SKM-1 treated with dmso at 0.1 percent for 144 hours (cell line): ENCODE results near the gene RASL10A.

Experiments used
- DNase-seq: peaks from one replicate; lab custom pipeline; 2025; ENCODE audit not compliant: unreplicated experiment; lab: John Stamatoyannopoulos, UW

Gene RASL10A

DNA sequence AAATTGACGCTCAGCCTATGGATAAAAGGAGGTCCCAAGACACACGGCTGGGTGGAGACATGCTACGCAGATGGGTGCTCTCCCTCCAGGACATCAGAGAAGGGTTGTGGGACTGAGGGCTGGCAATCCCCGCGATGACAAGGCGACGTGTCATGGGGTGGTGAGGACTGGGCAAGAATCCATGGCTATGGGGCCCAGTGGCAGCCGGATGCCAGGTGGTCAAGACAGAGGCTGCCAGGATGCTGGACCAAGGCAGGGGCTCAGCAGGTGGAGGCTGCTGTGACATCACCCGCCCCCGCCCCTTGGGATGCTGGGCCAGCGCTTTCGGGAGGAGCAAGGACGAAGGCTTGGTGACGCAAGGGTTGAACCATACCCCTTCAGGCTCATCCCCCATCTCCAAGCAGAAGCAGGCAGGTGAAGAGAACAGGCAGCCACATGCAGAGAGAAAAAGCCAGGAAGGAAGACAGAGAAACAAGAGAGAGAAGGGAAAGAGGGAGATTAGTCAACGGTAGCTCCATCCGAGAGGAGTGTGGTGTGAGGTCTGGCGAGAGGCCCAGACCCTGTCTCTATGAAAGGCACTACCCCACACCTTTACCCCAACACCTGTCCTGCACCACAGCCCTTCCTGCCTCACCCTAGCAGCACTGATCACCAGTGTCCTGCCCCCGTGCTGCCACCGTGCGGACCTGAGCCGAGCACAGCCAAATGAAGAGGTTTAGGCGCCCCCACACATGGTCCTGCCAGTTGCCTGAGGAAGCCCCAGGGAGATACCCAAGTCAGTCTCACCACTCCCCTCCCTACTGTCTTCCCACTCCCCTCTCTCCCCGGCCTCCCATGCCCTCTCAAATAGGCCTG is 24.1 kb upstream of the RASL10A start:
- no peak for DNase-seq

- no peak for DNase-seq
These were observed 22.9 kb upstream of the RASL10A start for GRCh38 chr22:29338398-29338797.

- DNase-seq = no peak
These were observed 22.3 kb upstream of the RASL10A start for GRCh38 chr22:29337631-29338284.

DNA sequence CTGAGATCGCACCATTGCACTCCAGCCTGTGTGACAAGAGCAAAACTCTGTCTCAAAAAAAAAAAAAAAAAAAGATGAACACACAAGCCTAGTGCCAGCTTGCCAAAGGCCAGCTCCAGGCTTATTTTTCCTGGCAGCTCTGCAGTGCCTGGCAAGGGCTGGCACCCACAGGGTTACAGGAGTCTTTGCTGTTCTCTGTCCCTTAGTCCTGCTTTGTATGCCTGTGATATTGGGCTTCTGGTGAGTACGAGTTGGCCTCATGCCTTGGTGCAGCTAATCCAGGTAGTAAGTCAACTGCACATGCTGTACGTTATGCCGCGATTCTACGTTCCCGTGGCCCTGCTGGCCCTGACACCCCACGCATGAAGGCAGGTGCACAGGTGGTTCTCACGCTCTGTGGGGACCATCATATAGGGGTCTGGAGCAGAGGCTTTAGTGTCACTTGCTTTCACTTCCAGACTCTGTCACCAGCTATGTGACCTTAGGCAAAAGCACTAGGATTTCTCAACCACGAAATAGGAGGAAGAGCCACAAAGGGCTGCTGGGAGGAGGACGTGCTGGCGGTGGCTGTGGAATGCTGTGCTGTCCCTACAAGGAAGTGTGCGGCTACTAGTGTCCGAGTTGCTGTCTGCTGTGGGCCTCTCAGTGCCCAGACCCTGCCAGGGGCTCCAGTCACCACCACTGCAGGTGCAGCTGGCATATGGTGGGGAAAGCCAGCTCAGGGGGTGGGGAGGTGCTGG is 21.4 kb upstream of the RASL10A start:
- no peak for DNase-seq

- no peak for DNase-seq
These were observed 20.2 kb upstream of the RASL10A start for GRCh38 chr22:29335656-29336055.

- DNase-seq = no peak
These were observed 19.3 kb upstream of the RASL10A start for GRCh38 chr22:29334696-29335344.

- DNase-seq = no peak
These were observed 18.7 kb upstream of the RASL10A start for GRCh38 chr22:29334148-29334547.

DNA sequence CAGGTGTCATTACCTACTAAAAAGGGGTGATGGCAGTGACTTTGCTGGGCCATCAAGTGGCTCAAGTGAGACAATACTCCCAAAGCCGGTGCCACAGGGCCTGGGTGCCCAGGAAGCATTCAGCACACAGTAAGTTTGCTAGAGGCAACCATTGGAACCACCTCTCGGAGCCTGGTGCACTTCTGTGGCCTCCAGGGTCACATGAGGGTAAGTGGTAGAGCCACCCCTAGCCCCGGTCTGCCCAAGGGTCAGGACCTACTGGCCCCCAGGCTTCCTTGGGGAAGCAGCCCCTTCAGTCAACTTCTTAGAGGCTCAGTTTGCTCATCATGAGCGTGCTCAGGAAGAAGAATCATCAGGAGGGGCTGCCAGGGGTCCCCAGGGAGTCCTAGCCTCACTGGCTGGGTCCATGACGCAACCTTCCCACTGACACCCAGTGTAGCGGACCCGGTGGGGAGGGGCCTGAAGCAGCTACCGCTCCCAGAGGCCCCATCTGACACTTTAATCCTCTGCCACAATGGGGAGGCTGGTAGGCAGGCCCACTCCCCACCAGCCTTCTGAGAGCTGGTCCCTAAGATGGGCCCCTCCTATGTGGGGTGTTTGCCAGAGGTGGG is 17.5 kb upstream of the RASL10A start:
- no peak for DNase-seq

DNA sequence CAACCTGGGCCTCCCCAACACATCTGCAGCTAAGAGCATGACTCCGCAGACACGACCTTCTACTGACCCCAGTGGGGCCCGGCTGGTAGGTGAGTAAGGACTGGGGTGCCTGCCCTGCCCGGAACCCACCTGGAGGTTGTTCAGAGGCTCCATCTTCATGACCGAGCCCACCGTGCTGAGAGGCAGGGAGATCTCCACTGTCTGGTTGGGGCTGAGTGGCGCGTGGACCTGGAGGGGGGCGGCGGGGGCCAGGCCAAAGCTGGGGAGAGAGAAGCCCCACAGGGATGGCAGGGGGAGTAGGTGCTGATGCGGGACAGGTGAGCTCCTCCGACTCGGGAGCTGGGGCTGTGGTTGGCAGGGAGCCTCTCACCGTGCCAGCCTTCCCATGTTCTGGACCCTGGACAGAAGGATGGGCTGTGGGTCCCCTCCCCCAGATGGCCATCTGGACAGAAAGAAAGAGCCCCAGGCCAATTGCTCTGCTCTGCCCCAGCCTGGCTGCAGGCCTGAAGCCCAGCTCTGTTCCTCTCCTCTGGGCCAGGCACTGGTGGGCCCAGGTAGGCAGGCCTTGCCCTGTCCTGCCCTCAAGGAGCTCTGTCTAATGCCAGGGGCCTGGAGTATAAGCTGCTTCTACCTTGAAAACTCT is 16.3 kb upstream of the RASL10A start:
- DNase-seq = no peak

- DNase-seq = no peak
These were observed 15.7 kb upstream of the RASL10A start for GRCh38 chr22:29331213-29331612.

DNA sequence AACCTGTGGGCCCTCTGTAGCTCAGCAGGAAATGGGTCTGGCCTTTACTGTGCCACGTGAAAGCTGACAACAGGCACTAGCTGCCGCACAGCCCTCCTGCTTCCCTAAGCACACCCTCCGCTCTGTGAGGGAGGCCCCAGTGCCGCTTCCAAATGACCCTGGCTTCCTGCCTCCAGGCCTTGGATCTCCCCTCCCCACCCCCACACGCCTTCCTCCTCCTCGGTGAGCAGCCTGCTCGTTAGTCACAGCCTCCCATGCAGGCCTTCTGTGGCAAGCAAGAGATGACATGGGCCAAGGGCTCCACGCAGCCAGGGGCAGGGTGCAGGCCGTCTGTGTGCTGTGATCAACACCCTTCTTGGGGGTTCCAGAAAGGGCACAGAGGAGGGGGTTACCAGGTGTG is 15.3 kb upstream of the RASL10A start:
- DNase-seq = peak; percentile 100

GRCh38 chr22:29330291-29330690 is 14.8 kb upstream of the RASL10A start:
- DNase-seq = no peak

- DNase-seq = no peak
These were observed 14.1 kb upstream of the RASL10A start for GRCh38 chr22:29329581-29329980.

DNA sequence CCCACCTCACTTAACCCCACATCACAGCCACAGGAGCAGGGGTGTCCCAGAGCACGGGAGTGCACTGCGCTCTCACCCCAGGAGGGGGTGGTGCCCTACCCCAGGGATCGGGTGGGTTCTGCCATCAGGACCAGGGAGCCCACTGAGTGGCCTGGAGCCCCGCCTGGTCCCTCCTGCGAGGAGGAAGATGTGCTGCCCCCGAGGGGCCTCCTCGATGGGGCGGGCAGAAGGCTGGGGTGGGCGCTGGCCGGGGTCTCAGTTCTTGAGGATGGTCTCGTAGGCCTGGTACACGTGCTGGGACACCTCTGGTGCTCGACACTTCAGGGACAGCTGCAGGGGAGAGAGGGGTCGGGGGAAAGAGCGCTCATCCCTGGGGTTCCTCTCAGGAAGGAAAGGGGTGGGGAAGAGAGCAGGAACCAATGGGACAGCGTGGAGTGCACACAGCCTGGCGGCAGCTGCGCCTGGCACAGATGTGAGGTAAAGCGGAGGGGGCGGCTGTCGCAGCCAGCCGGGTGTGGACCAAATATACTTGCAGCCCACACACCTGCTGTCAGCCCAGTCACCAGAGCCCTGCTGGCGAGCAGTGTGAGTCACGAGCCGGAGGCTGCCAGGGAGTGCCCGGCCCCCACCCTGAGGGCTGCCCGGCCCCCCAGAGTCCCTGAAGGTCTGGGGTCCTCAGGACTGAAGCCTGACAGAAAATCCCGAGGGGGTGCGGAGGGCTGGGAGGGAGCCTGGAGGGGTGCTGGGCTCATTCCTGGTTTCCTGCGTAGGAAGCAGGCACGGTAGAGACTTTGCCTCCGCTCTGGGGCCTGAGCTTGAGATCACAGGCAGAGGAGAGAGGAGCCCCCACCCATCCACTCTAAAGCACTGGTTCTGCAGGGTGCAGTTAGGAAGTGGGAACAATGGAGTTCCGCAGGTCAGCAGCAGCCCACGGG is 13.3 kb upstream of the RASL10A start:
- no peak for DNase-seq

- no peak for DNase-seq
These were observed 12.6 kb upstream of the RASL10A start for GRCh38 chr22:29328055-29328454.

DNA sequence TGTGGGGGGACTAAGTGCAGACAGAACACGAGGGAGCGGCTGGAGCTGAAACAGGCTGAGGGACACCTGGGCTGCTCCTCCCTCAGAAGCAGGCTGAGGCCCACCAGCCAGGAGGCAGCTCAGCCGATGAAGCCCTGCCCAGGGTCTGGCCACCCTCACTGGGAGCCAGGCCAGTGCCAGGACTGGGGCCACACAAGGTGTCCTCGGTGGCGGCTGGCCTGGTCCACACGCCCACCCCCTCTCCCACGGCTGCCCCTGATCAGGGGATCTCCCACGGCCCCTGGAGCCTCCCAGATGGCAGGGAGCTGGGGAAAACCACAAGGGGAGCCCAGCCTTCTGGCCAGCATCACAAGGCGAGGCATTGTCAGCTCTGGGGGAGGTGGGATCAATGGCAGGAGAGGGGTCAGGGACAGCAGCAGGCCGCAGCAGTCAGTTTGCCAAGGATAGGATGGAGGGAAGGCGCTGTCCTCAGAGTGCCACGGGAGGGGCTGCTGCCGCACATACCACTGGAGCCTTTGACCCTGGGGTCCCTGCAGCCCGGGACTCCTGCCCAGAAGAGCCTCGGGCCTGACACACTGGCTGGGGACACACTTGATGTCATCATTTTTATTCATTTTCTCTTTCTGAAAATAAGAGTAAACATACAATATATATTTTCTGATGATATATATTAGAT is 11.7 kb upstream of the RASL10A start:
- DNase-seq = no peak

GRCh38 chr22:29326481-29326880 is 11.0 kb upstream of the RASL10A start:
- no peak for DNase-seq

- DNase-seq = no peak
These were observed 10.4 kb upstream of the RASL10A start for GRCh38 chr22:29325785-29326315.

- no peak for DNase-seq
These were observed 9.9 kb upstream of the RASL10A start for GRCh38 chr22:29325356-29325755.
